GM19397 (cell line): Measurements from ENCODE around the gene CEACAM19.
"Not testable (repeated sequence)": the region's sequence is repeated elsewhere in the genome, so short reads cannot be mapped to it uniquely, and the experiment has no call there.

Experiments
- ATAC-seq: cut with Tn5 transposase; IDR thresholded peaks from one replicate; pipeline ENCODE4 v1.9.1; 2021; ENCODE audit warnings: mild to moderate bottlenecking, moderate library complexity; ENCODE audit not compliant: unreplicated experiment

CEACAM19 gene

DNA sequence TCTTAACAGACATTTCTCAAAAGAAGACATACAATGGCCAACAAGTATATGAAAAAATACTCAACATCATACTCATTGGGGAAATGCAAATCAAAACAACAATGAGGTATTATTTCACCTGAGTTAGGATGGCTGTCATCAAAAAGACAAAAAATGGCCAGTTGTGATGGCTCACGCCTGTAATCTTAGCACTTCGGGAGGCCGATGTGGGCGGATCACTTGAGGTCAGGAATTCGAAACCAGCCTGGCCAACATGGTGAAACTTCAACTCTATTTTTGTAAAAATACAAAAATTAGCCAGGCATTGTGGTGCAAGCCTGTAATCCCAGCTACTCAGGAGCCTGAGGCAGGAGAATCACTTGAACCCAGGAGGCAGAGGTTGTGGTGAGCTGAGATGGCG lies 49.7 kb downstream of the CEACAM19 start:
- ATAC-seq: no peak

DNA sequence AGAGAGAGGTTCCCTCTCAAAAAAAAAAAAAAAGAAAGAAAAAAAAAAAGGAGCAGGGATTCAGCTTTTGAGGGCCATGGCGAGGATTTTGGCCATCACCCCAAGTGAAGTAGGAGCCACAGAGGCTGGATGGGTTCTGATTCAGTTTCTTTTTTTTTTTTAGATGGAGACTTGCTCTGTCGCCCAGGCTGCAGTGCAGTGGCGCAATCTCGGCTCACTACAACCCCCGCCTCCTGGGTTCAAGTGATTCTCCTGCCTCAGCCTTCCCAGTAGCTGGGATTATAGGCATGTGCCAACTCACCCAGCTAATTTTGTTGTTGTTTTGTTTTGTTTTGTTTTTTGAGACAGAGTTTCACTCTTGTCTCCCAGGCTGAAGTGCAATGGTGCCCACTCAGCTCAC lies 50.1 kb downstream of the CEACAM19 start:
- ATAC-seq: not testable (repeated sequence)

DNA sequence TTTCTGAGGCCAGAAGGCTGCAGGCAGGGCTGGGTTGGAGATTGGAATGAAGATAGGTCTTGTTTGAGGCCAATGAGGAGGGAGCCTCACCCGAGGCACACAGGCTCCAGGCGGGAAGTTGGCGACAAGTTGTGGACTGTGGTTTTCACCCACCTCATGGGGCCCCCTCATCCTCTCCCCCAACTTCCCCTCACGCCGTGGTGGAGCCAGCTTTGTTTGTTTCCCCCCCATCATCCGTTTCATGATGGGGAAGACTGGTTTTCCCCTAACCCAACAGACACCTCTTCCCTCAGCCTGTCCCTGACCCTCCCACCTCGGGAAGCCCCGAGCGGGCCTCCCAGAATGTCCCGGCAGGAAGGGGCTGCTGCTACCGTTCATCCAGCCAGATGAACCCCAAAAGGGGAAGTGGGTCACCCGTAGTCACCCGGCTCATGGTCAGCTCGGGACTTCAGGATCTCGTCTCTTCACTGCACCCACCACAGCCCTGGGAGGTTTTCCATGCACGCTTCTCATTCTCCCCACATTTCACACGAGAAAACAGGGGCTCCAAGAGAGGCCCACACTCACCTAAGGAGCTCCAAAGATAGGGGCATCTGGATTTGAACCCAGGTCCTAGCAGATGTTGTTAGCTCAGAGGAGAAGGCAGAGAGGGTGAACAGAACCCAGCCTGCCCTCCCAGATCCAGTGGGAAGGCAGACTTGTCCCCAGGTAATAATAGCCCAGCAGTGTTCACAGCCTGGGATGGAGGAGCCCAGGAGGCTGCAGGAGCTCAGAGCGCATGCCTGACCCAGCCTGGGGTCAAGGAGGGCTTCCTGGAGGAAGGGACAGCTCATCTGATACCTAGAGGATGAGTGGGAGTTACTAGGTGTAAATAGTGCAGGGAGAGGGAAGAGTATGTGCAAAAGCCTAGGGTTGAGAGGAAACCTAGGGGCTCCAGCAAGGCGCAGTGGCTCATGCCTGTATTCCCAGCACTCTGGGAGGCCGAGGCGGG lies 51.1 kb downstream of the CEACAM19 start:
- no peak for ATAC-seq

DNA sequence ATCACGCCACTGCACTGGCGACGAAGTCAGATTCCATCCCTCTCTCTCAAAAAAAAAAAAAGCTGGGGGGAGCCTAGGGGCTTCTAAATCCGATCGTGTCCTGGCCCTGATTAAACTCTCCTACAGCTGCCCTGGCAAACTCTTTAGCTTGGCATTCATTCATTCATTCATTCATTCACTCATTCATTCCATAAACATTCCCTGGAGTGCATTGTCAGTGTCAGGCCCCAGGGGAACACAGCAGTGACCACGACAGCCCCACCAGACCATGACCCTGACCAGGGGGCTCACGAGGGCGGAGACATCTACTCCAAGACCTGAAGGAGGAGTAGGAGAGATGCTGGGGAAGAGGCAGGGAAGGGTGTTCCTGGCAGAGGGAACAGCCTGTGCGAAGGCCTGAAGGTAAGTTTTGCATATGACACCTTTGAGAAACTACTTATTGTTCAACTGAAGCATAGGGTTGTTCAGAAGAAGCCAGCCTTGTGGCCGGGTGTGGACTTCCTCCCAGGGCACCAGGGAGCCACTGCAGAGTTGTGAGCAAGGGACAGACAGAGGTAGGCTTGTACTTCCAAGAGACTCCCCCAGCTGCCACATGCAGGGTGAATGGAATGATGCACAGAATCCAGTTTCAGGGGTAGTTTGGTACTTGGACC lies 52.1 kb downstream of the CEACAM19 start:
- ATAC-seq: peak; percentile 30

DNA sequence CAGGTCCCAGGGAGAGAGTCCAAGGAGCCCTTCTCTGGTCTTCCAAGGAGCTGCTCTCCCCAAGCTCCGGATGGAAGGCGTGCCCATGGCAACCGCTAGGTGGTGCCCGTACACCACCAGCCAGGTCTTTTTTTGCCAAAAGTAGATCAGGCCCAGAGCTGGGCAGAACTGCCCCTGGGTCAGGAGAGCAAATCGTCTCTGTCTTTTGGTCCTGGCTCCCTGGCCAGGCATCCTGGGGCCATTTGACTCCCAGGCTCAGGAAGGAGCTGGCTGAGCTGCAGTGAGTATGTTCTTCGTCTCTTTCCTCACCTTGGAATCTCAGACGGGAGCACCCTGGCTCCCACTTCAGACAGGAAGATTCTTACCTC lies 52.7 kb downstream of the CEACAM19 start:
- peak; percentile 72 for ATAC-seq

DNA sequence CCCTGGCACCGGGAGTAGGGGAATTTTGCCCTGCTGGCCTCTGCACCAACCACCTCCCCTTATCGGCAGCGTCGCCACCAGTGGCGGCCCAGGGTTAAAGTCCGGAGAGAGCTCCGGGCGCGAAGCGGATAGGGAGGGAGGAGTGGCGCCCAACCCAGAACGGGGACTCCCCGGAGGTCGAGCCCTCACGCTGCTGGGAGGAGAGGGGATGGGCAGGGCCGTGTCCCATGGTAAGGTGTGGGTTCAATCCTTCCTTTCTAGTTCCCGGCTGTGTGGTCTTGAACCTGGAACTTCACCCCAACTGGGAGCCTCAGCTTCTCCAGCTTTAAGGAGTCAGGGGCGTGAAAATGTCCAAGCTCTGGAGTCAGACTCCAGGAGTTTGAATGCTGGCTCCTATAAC lies 54.0 kb downstream of the CEACAM19 start:
- no peak for ATAC-seq

DNA sequence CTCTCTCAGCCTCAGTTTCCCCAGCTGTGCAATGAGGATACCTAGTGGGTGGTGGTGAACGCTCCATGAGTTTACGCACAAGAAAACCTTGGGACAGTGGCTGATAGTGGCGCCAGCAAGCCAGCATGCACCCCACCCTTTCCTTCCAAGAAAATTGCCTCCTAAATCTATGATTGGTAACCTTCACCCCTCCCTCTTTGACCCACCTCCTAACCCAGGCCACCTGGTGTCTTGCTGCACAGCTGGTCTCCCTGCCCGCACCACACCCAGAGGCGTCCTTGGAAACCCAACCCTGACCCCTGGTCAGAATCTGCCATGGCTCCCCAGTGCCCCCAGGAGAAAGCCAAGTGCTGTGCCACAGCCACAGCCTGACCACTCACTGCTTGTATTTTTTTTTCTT lies 54.4 kb downstream of the CEACAM19 start:
- ATAC-seq: no peak

DNA sequence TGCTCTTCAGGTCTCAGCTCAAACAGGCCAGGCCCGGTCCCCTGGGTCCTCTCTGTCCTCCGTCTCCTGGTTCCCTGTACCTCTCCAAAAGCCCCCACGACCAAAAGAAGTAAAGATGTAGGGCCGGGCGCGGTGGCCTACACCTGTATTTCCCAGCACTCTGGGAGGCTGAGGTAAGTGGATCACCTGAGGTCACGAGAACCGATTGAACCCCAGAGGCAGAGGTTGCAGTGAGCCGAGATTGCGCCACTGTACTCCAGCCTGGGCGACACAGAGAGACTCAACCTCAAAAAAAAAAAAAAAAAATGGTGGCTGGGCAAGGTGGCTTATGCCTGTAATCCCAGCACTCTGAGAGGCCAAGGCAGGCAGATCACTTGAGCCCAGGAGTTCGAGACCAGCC lies 55.2 kb downstream of the CEACAM19 start:
- ATAC-seq: no peak

DNA sequence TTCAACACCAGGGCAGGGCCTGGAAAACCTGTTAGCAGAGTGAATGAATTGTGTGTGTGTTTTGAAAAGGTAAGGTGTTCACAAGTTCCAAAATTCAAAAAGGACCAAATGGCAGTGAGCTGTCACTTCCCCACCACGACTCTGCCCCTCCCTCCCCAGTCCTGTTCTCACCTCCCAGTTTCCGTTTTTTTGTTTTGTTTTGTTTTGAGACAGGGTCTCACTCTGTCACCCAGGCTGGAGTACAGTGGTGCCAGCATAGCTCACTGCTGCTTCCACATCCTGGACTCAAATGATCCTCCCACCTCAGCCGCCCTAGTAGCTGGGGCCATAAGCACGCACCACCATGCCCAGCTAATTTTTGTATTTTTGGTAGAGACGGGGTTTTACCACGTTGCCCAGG lies 56.9 kb downstream of the CEACAM19 start:
- no peak for ATAC-seq

DNA sequence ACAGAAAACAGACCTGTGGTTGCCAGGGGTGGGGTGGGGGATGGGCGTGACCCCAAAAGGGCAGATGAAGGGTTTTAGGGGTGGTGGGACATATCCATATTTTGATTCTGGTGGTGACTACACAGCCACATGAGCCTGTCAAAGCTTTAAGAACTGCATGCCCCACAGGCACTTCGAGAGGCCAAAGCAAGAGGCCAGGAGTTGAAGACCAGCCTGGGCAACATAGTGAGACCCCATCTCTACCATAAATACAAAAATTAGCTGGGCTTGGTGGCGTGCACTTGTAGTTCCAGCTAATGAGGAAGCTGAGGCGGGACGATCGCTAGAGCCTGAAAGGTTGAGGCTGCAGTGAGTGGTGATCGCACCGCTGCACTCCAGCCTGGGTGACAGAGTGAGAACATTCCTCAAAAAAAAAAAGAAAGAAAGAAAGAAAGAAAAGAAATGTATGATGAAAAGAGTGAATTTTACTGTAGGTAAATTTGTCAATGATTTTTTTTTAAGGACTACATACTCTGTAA lies 58.3 kb downstream of the CEACAM19 start:
- ATAC-seq: no peak

DNA sequence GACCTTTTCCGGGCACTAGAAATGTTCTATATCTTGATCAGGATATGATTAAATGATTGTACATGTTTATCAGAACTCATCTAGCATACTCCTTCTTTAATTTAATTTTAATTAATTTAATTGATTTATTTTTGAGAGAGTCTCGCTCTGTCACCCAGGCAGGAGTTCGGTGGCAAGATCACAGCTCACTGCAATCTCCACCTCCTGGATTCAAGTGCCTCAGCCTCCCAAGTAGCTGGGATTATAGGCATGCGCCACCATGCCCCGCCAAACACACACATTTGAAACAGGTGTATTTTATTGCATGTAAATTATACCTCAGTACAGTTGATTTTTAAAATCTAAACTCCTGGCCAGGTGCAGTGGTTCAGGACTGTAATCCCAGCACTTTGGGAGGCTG lies 59.8 kb downstream of the CEACAM19 start:
- no peak for ATAC-seq

DNA sequence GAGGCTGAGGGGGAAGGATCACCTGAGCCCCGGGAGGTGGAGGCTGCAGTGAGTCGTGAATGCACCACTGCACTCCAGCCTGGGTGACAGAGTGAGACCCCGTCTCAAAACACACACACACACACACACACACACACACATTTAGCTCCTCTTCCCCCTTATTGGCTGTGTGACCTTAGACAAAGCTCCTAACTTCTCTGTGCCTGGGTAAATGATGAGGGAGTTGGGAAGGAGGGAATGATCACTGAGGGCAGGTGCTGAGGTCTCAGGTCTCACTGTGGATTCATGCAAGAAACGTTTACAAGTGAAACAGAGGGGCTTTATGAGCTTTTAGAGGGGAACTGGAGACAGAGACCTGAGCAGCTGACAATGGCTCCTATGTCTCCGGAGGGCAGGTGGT lies 60.3 kb downstream of the CEACAM19 start:
- no peak for ATAC-seq

DNA sequence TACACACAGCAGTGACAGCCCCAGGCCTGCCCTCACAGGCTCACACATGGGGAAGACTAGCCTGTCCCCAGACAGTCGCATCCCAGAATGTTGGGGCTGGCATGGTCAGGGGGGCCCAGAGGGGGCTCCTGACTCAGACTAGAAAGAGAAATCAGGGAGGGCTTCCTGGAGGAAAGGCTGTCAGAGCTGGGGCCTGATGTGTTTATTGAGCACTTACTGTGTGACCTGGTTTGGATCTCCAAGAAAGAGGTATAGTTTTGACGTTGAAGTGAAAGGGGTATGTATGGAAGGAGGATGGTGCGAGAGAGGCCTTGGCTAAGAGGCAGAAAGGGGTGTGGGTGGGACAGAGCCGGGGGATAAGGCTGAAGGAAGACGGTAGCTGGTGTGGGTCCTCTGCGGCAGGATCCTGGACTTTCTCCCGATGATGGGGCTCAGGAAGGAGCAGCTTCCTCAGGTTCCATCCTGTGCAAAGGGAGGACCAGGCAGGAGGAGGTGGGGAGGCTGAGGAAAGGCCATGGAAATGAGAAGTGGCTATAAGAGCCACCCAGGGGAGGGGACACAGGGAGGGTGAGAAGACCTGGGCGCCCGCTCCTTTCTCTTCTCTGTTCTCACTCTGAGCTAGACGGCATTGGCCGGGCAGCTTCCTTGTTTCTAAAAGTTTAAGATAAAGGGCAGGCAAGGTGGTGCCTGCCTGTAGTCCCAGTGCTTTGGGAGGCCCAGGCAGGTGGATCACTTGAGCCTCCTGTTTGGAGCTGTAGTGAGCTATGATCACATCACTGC lies 61.1 kb downstream of the CEACAM19 start:
- ATAC-seq: no peak
